ELF-1 (cell line): Measurements from ENCODE around the gene TAGAP.
"Not testable (repeated sequence)": the region's sequence is repeated elsewhere in the genome, so short reads cannot be mapped to it uniquely, and the experiment has no call there.

Experiments
- DNase-seq: peaks from one replicate; pipeline ENCODE4 v3.0.0-alpha.2; 2016; ENCODE audit warnings: low read depth, low spot score

Gene TAGAP

DNA sequence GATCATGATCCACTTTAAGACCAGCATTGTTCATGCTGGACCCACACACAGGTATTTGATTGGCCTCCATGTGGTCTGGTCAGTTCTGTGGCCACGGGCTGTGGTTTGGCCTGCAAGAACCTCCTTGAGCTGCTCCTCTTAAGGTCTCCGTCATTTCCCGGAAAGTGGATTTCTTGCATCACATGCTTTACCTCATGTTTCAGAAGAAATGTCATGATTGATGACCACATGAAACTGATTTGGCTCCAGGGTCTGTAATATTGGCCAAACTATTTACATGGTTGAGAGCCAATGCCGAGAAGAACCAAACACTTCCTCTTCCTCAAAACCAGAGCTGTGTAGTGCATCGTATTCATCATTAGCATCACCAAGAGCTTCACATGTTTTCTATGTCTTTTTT lies 31.6 kb downstream of the TAGAP start:
- no peak for DNase-seq

DNA sequence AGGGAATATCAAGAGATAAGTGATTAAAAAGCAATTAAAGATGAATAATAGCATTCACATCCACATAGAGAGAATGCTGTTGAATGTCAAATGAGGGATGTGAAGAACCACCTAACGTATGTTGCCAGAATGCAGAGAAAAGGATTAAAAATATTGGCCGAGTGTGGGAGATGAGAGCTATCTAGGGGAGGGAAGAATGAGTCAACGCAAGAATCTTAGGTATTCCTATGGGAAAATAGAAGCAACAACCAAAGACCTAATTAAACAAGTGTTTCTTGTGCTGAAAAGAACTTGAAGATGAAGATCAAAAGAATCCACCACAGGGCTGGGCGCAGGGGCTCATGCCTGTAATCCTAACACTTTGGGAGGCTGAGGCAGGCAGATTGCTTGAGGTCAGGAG lies 32.6 kb downstream of the TAGAP start:
- no peak for DNase-seq

DNA sequence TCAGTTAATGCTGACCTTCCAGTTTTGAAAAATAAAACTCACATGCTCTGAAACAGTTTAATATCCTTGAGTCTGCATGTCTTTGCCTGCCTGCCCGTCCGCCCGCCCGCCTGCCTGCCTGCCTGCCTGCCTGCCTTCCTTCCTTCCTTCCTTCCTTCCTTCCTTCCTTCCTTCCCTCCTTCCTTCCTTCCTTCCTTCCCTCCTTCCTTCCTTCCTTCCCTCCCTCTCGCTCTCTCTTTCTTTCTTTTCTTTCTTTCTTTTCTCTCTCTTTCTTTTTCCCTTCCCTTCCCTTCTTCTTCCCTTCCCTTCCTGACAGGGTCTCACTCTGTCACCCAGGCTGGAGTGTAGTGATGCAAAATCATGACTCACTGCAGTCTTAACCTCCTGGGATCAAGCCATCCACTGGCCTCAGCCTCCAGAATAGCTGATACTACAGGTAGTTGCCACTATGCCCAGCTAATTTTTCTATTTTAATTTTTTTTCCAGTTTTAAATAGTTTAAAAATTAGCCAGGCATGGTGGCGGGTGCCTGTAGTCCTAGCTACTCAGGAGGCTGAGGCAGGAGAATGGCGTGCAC lies 34.7 kb downstream of the TAGAP start:
- not testable (repeated sequence) for DNase-seq

DNA sequence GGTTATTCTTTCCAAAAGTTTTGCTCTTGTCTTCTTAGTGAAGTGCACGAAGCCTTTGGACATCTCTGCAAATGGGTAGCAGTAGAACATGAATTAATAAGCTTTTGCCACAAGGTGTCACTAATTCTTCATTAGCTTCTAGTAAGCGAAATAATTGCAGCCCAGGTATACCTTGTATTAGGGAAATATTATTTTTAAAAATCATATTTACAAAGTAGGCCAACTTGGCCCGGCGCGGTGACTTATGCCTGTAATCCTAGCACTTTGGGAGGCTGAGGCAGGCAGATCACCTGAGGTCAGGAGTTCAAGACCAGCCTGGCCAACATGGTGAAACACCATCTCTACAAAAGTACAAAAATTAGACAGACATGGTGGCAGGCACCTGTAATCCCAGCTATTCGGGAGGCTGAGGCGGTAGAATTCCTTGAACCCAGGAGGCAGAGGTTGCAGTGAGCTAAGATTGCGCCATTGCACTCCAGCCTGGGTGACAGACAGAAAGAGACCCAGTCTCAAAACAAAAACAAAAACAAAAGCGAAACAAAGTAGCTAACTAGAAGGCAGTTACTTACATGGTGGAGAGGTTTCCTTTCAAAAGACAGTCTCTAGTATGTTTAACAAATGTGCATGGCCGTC lies 36.0 kb downstream of the TAGAP start:
- no peak for DNase-seq

DNA sequence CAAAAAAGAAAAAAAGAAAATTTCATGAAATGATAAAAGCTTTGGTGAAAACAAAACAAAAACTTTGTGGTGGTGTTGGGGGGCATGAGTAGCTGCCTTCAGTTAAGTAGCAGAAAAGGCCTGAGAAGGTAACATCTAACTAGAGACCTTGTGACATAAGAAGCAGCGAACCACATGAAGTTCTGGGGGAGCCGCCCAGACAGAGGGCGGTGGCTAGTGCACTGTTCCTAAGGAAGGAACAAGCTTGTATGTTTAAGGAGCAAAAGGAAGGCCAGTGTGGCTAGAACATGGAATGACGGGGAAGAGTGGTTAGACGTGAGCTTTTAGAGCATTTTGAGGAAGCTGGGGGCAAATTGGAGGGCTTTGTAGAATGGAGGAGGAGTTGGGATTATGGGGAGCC lies 37.3 kb downstream of the TAGAP start:
- DNase-seq = no peak

DNA sequence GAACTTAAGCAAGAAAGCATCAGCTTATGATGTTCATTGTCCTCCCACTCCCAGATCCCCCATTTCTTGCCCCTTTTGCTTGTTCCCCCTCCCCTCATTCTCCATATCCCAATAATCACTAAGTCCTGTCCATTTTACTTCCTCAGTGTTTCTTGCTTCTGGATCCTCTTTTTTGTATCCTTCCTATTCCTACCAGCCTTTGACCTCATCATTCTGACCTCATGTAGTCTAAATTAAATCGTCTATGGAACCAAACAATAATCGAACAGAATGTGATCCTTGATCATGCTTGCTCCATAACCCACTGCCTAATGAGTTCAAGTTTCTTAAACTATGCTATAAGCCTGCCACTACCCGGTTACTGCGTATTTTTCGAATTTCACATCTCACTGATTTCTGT lies 39.4 kb downstream of the TAGAP start:
- DNase-seq = no peak

DNA sequence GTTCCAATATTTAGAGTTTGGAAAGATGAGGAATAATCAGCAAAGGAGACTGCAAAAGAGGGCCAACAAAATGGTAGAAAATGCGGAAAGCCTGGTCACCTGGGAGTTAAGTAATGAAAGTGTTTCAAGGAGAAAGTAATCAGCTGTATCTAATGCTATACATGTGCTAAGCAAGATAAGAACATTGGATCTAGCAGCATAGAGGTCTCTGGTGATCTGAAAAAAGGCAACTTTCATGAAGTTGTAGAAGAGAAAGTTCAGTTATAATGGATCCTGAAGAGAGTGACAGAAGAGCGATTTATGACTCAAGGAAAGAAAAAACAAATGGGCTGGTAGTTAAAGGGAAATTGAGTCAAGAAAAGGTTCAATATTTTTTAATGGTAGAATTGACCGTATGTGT lies 40.2 kb downstream of the TAGAP start:
- DNase-seq = no peak

DNA sequence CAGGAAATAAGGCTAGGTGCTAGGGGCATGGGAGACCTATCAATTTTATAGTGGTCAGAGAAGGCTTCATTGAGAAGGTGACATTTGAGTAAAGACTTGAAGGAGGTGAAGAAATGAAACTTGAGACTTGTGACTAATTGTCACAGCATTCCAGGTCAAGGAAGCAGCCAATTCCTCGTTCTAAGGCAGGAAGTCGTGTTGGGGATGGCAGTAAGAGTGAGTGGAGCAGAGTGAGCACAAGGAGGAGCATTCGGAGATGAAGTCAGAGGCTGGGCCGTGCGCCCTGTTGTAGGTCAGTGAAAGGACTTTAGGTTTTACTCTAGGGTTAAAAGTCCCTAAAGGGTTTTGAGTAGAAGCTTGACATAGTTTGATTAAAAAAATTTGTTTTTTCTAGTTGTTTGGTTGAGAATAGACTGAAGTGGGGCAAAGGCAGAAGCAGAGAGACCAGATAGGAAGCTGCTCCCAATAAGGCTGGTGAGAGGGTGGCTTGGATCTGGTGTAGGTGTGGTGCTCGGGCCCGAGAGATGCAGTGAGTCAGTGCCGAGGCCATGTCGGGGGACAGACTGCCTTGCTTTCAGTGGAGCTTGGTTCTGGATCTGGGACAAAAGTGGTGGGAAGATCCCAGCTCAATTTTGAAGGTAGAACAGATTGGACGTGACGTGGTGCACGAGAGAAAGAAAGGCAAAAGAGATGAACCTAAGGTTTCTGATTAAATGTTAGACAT lies 42.2 kb downstream of the TAGAP start:
- peak; percentile 20 for DNase-seq

DNA sequence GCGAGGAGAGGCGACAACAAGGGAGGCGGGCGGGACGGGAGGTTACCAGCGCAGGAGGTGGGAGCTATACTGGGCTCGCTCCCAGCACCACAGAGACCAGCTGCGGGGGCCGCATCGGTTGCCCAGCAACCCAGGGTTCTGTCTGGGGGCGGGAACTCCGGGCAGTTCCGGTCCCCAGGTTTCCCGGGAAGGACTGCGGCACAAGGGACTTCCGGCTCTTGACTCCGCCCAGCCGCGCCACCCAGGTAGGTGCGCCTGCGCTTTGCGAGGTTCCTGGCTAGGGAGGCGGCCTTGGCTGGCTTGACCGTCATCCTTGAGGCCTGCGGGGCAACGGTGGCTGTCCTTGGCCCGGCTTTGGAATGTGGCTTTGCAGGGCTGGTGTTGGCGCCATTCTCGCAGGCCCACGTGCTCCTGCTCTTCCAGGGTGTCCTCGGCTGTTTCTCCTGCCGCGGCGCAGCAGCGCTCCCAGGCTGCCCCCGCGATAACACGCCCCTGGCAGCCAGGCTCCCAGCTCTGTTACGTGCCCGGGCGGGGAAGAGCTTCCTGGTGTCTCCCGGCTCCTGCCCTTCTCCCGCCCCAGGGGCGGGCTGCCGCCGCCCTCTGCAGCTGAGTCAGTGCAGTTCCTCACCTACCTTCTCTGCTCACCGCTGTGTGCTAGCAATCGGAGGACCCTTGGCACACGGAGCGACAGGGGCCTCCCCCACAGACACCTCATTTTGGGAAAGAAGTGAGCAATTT lies 45.0 kb downstream of the TAGAP start, which contains the start of gene RSPH3:
Gene RSPH3 (minus strand): TSS at position 537 of the 738 bp plus-strand sequence. CDS start 652 bp downstream, outside the sequence.
- DNase-seq = peak; percentile 99

DNA sequence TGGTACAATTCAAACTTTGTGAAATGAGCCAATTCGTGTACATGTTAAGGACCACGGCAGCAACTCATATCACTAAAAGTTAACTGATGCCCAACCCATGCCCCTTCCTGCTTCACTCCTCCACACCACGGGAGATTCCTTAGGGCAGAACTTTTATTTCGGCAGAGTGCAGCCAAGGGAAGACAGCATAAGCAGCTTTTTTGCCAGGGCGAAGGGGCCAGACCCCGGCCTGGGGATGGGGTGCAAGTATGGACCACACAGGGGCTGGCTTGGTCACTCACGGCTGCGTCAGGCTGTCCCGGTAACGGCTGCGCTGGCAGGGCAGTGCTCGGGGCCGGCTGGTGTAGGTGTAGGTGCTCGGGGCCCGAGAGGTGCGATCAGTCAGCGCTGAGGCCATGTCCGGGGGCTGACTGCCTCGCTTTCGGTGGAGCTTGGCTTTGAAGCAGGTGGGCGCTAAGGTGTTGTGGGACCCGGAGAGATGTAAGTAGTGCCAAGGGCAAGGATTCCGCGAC lies 45.6 kb downstream of the TAGAP start:
- no peak for DNase-seq

DNA sequence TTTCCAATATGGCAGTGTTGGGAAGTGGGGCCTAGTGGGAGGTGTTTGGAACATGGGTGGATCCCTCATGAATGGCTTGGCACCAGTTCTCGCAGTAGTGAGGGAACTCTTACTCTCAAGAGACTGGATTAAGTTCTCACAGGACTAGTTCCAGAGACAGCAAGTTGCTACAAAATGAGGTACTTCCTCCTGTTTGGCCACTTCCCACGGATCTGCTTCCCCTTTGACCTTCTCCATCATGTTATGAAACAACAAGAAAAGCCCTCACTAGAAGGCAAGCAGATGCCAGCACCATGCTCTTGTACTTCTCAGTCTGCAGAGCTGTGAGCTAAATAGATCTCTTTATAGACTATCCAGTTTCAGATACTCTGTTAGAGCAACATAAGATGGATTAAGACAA lies 47.9 kb downstream of the TAGAP start:
- DNase-seq = no peak

DNA sequence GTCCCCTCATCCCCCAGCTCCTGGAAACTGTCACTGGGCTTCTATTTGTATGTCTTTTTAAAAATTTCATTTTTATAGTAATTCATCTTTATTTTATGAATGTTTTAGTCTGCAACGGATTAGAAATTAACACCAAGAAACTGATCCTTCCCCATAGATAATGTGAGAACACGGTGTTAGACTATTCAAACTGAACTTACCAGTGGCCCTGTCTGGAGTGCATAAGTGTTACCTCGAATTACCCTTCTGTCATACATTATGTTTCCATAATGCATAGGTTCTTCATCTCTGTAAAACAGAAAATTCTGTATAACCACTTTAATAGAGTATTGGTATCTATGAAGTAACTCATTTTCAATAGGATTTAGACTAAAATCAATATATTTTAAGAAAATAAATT lies 51.2 kb downstream of the TAGAP start:
- DNase-seq = no peak

DNA sequence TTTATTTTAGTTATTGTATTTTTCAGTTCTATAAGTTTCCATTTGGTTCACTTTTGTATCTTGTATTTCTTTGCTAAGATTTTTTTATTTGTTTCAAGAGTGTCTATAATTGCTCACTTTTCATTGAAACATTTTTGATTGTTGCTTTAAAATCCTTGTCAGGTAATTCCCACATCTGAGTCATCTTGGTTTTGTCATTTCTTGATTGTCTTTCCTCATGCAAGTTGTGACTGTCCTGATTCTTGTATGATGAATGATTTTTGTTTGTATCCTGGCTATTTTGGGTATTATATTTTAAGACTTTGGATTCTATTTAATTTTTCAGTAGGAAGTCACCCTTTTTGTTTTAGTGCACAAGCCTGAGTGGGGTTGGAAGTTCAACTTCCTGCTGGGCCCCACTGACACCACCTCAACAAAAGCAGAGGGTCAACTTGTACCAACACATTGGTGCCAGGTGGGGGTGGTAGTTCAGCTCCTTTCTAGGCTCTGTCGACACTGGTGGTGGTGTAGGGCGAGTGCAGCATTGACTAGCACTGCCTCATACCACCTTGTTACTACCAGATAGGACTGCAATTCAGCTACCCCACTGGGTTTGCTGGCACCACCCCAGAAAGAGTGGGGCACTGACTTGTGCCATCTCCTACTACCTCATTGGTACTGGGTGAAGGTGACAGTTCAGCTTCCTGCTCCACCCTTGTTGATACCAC lies 53.6 kb downstream of the TAGAP start:
- no peak for DNase-seq

DNA sequence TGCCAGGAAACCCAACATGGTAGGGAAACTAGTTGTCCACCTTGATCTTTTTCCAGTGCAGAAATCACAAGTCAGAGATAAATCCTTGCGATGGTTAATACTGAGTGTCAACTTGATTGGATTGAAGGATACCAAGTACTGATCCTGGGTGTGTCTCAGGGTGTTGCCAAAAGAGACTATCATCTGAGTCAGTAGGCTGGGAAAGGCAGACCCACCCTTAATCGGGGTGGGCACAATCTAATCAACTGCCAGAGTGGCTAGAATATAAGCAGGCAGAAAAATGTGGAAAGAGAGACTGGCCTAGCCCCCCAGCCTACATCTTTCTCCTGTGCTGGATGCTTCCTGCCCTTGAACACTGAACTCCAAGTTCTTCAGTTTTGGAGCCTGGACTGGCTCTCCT lies 55.1 kb downstream of the TAGAP start:
- DNase-seq = not testable (repeated sequence)

DNA sequence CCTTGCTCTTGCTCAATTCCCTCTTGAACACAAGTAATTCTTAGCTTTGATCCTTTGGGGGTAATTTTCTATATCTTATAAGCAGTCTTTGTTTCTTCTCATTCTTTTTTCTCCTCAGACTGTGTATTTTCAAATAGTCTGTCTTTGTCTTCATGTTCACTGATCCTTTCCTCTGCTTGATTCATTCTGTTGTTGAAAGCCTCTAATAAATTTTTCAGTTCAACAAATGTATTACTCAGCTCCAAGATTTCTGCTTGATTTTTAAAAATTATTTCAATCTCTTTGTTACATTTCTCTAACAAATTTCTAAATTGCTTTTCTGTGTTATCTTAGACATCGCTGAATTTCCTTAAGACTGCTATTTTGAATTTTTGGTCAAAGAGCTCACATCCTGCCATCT lies 56.3 kb downstream of the TAGAP start:
- no peak for DNase-seq

DNA sequence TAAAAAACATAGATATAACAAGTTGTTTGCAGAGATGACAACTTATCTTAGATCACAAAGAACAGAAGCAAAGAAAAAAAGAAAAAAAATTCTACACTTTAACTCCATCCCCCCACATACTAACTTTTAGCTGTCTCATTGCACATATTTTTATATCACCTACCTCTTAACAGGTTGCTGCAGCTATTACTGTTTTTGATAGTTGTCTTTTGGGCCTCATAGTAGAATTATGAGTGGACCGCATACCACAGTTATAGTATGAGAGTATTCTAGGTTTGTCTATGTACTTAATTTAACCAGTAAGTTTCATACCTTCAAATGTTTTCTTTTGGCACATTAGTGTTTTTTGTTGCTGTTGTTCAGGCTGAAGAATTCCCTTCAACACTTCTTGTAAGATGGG lies 57.1 kb downstream of the TAGAP start:
- DNase-seq = no peak
